ENCODE data around the gene TUBGCP2. TPM values are rescaled to one million over a fixed set of nuclear protein-coding genes. Genes with fewer than 3 reads are reported as not detected.

The TUBGCP2 gene
- total RNA-seq, 3 donors from 2014 or later: 48.1 to 63.4 (median 58.8) TPM

GRCh38 chr10:133328358-133329343 lies 20.0 kb upstream of the TUBGCP2 start:
- DNase-seq (no peak), ATAC-seq (no peak)
- no peaks in the 10 kb centered on the region for H3K36me3 ChIP-seq (ENCODE audit: low read depth)
- intact Hi-C loops (cut with DNase I, micrococcal nuclease): no loop called here
- no peak for TF ChIP-seq CTCF (IDR thresholded peaks at IDR 0.05)
- peaks cover 19% of the 10 kb centered on the region for H3K4me1 ChIP-seq (ENCODE audit: low read depth)
- H3K4me3 ChIP-seq: no peak overlapping the region
- H3K9me3 ChIP-seq: no peaks in the 10 kb centered on the region

GRCh38 chr10:133327651-133328357 lies 19.1 kb upstream of the TUBGCP2 start:
- DNase-seq: peak in 1 of 3 donors; percentile 22
- no peaks in the 10 kb centered on the region for H3K9me3 ChIP-seq
- ATAC-seq: no peak
- intact Hi-C loops (cut with DNase I, micrococcal nuclease): no loop called here
- no peak overlapping the region for H3K4me3 ChIP-seq
- H3K36me3 ChIP-seq (ENCODE audit: low read depth): no peaks in the 10 kb centered on the region
- H3K4me1 ChIP-seq (ENCODE audit: low read depth): peaks cover 19% of the 10 kb centered on the region
- no peak for TF ChIP-seq CTCF (IDR thresholded peaks at IDR 0.05)

- Histone ChIP-seq H3K9me3 (no peaks in the 10 kb centered on the region), H3K4me1 (ENCODE audit: low read depth) (peaks cover 19% of the 10 kb centered on the region), H3K36me3 (ENCODE audit: low read depth) (no peaks in the 10 kb centered on the region), H3K4me3 (no peak overlapping the region)
- ATAC-seq: no peak
- no peak for DNase-seq
- intact Hi-C loops (cut with DNase I, micrococcal nuclease): no loop called here
- TF ChIP-seq CTCF (IDR thresholded peaks at IDR 0.05): no peak
These were observed 18.3 kb upstream of the TUBGCP2 start for GRCh38 chr10:133326745-133327650.

GRCh38 chr10:133326223-133326551 lies 17.5 kb upstream of the TUBGCP2 start:
- intact Hi-C loops (cut with DNase I, micrococcal nuclease): no loop called here
- no peaks in the 10 kb centered on the region for H3K36me3 ChIP-seq (ENCODE audit: low read depth)

More at GRCh38 chr10:133326223-133326551, 17.5 kb upstream of the TUBGCP2 start:
- no peak for DNase-seq
- no peak for ATAC-seq
- TF ChIP-seq CTCF (IDR thresholded peaks at IDR 0.05): no peak
- Histone ChIP-seq H3K4me3 (no peak overlapping the region), H3K9me3 (no peaks in the 10 kb centered on the region), H3K4me1 (ENCODE audit: low read depth) (peaks cover 19% of the 10 kb centered on the region)

All from mucosa of descending colon (tissue), 3 donors.